GM10266 (cell line): Measurements from ENCODE around the gene EFCAB5.

ENCODE experiments used
- DNase-seq: peaks from one replicate; pipeline ENCODE4 v3.0.0; 2012; ENCODE audit errors: extremely low spot score
- TF ChIP-seq, protein P1 (sequence below): IDR thresholded peaks from 2 replicates; pipeline ENCODE4 v1.5.1; 2012; ENCODE audit warnings: mild to moderate bottlenecking, low read depth; ENCODE audit not compliant: control insufficient read depth, insufficient read depth; ENCODE audit errors: missing control alignments

The EFCAB5 gene

DNA sequence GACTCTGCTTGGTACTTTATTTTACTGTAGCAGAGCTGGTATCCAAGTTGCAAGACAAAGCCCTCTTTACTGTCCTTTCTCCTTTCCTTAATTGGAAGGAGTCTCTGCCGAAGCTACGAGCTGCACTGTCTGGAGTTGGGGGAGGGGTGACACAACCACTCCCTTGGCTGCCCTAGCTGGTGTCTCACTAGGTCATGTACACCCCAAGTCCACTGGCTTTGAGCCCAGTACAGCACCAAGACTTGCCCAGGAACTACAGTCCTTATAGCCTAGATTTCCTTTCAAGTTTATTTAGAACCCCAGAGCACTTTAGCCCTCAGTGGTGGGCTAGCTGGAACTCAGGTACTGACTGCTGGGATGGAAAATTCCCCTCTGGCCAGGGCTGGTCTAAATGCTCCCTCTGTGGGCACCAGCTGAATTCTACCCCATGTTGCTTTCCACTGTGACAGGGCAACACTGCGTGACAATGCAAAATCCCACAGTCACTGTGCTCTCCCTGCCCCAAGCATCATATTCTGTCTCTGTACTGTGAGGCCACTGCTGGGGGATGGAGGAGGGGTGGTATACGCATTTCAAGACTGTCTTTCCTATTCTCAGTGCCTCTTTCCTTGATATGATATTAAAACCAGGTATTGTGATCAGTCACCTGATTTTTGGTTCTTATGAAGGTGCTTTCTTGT is 18.4 kb downstream of the EFCAB5 start:
- DNase-seq: no peak
- TF ChIP-seq, protein P1, sequence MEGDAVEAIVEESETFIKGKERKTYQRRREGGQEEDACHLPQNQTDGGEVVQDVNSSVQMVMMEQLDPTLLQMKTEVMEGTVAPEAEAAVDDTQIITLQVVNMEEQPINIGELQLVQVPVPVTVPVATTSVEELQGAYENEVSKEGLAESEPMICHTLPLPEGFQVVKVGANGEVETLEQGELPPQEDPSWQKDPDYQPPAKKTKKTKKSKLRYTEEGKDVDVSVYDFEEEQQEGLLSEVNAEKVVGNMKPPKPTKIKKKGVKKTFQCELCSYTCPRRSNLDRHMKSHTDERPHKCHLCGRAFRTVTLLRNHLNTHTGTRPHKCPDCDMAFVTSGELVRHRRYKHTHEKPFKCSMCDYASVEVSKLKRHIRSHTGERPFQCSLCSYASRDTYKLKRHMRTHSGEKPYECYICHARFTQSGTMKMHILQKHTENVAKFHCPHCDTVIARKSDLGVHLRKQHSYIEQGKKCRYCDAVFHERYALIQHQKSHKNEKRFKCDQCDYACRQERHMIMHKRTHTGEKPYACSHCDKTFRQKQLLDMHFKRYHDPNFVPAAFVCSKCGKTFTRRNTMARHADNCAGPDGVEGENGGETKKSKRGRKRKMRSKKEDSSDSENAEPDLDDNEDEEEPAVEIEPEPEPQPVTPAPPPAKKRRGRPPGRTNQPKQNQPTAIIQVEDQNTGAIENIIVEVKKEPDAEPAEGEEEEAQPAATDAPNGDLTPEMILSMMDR: no peak

DNA sequence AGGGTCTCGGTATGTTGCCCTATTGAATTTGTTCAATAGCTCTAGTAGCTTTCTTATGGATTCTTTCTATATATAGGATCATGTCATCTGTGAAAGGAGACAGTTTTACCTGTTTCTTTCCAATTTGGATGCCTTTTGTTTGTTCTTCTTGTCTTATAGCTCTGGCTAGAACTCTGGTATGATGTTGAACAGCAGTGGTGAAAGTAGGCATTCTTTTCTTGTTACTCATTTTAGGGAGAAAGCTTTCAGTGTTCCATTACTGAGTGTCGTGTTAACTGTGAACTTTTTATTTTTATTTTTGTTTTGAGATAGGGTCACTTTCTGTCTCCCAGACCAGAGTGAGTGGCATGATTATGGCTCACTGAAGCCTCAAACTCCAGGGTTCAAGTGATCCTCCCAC is 21.2 kb downstream of the EFCAB5 start:
- TF ChIP-seq, protein P1: no peak
- DNase-seq: no peak

DNA sequence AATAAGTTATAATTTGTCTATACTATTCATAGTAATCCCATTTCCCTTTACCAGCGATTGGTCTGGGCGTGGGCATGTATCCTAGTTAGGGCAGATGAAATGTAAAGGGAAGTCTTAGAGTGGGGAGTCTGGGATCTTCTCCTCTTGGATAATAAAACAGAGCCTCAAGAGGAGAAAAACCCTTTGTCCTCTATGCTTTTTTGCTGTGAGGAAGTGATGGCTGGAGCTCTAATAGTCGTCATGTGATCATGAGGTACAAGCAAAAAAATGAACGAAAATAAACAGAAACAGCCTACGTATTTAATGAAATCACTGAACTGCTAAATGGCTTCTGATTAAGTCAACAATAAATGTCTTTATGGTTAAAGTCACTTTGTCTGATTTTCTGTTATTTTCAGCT is 26.8 kb downstream of the EFCAB5 start:
- TF ChIP-seq, protein P1: no peak
- no peak for DNase-seq

DNA sequence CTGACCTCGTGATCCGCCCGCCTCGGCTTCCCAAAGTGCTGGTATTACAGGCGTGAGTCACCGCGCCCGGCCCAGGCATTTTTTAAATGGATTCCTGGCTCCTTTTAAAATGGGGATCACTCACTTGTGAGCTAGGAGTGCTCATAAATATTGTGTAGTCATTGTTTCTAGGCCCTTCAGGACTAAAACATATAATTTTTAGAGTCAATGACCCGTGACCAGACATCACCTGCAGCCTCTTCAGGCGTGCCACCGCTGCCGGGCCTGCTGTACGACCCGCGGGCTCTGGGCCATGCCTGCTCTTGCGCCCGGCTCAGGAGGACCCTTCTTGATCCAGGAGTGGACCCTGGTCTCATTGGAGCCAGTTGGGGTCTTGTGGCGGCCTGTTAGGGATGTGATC is 30.8 kb downstream of the EFCAB5 start:
- no peak for DNase-seq
- TF ChIP-seq, protein P1: no peak

DNA sequence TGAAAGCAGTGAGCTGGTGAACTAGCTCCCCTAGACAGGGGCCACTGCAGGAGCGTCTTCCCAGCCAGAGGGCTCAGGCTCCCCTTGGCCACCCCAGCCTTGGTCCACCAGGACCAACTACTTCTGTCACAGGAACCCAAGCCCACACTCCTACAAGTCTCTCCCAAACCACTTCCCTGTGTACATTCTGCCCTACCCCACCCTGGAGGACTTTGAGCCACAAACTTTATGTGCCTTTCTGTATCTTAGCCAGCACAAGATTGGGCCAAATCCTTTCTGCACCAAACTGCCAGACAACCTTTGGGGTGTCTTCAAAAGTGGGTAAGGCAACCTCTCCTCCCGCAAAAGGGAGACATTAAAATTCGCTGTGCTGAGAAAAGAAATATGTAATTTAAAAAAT is 31.6 kb downstream of the EFCAB5 start:
- TF ChIP-seq, protein P1: no peak
- no peak for DNase-seq

DNA sequence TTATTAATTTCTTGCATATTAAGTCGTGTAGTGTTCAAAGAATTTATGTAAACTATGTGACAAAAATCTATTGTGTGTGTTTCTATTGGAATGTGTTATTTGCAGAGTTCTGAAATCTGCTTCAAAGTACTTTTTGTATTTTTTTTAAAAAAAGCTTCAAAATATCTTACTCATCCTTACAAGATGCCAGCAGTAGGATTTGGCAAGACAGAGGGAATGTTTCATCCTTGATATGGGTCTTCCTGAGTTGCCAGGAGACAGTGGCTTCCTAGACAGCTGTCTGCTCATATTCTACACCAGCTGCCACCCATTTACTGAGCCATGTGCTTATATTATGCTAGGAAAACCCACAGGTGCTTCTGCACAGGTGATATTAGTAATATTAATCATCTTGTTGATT is 36.4 kb downstream of the EFCAB5 start:
- TF ChIP-seq, protein P1: no peak
- DNase-seq: no peak

DNA sequence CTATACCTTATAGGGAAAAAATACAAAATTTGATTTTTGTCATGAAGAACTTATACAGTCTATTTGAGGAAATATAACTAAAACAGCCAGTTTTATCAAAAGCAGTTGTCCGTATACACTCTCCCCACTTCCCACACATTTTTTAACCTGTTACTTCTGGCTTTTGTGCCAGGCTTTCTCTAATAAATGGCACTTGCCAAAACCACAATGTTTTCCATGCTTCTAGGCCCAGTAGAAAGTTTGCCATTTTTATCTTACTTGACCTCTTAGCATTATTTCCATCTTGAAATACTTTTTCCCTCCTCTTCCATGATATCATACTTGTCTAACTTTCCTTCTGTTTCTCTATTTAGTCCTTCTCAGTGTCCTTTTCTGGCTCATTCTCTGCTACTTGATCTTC is 38.8 kb downstream of the EFCAB5 start:
- DNase-seq: no peak
- TF ChIP-seq, protein P1: no peak
